ENCODE data around the gene TLE5.
"Not testable (repeated sequence)": the region's sequence is repeated elsewhere in the genome, so short reads cannot be mapped to it uniquely, and the experiment has no call there.

TLE5 gene

GRCh38 chr19:3096267-3096901, 34.1 kb upstream of the TLE5 start:
- DNase-seq: no peak

- peak; percentile 14 to 67 (median 51) for DNase-seq
These were observed 33.3 kb upstream of the TLE5 start for GRCh38 chr19:3095441-3096191.

DNA sequence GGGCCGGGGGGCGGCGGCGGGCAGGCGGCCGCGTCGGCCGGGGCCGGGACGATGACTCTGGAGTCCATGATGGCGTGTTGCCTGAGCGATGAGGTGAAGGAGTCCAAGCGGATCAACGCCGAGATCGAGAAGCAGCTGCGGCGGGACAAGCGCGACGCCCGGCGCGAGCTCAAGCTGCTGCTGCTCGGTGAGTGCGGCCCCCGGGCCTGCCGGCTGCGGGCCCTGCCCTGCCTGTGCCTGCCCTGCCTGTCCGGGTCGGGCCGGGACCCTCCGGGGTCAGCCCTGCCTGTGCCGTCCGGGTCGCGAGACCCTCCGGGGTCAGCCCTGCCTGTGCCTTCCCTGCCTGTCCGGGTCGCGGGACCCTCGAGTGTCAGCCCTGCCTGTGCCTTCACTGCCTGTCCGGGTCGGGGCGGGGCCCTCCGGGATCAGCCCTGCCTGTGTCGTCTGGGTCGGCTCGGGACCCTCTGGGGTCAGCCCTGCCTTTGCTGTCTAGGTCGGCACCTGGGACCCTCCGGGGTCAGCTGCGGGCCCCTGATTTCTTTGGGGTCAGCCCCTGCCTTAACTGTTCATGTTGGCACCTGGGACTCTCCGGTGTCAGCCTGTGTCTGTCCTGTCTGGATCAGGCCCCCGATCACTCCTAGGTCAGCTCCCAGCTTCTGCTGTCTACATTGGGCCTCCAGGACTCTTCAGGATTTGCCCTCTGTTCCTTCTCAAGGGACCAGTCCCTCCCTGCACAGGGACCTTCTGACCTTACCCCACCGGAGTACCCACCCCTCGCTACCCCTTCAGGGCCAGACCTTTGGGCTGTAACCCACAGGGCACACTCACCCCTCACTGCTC, 32.5 kb upstream of the TLE5 start:
- peak in 1 of 5 experiments; percentile 56 for DNase-seq

GRCh38 chr19:3089299-3089855, 27.1 kb upstream of the TLE5 start:
- not testable (repeated sequence) for DNase-seq

DNA sequence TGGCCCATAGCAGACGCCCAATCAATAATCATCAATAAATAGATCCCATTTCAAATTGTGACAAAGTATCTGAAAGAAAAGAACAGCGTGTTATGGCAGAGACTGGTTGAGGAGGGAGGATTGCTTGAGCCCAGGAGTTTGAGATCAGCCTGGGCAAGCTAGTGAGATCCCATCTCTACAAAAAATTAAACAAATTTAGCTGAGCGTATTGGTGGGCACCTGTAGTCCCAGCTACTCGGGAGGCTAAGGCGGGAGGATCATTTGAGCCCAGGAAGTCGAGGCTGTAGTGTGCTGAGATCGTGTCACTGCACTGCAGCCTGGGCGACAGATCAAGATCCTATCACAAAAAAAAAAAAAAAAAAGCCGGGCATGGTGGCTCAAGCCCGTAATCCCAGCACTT, 25.5 kb upstream of the TLE5 start:
- DNase-seq: no peak

DNA sequence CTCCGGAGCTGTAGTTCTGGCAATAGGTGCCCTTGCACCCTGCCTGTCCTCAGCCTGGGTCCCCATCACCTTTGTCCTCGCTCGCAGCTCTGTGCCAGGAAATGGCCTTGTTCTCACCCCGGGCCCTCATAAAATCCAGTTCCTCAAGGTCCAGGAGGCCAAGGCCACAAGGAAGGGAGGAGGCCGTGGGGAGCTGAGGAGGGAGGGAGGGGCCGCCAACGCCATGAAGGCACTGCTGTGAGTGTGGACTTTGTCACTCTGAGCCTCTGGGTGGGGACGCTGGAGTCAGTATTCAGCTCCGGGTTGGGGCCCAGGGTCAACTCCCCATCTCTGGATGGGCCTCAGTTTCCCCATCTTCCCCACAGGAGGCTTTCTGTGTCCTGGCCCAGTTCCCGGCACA, 22.6 kb upstream of the TLE5 start:
- DNase-seq: no peak

DNA sequence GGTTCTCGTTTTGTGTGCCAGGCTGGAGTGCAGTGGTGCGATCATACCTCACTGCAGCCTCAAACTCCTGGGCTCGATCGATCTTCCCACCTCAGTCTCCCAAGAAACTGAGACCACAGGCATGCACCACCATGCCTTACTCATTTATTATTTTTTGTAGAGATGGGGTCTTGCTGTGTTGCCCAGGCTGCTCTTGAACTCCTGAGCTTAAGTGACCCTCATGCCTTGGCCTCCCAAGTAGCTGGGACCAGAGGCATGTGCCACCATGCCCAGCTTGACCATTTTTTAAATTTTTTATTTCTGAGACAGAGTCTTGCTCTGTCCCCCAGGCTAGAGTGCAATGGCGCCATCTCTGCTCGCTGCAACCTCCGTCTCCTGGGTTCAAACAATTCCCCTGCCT, 21.7 kb upstream of the TLE5 start:
- no peak for DNase-seq

- no peak for DNase-seq
These were observed 20.0 kb upstream of the TLE5 start for GRCh38 chr19:3082331-3082730.

DNA sequence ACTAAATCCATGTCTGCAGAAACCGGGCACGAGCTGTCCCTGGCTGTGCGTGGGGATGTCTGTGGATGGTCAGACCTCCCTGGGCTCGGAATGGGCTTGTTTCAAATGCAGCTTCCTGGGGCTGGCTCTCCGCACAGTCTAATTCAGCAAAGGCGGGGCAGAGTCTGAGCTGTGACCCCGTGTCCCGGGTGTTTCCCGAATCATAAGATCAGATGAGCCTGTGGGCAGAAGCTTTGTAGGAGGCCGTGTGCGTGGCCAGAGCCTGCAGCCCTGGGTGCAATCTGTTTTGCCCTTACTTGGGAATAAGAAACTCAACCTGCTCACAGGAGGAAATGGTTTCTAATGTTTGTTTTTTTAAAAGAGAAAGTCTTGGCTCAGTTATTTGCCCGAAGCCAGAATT, 18.0 kb upstream of the TLE5 start:
- DNase-seq: no peak

GRCh38 chr19:3079578-3079977, 17.3 kb upstream of the TLE5 start:
- no peak for DNase-seq

GRCh38 chr19:3075605-3076431, 13.5 kb upstream of the TLE5 start:
- DNase-seq: peak; percentile 48 to 72 (median 66)

- DNase-seq: no peak
These were observed 11.8 kb upstream of the TLE5 start for GRCh38 chr19:3073931-3074595.

GRCh38 chr19:3073159-3073563, 10.9 kb upstream of the TLE5 start:
- no peak for DNase-seq

DNA sequence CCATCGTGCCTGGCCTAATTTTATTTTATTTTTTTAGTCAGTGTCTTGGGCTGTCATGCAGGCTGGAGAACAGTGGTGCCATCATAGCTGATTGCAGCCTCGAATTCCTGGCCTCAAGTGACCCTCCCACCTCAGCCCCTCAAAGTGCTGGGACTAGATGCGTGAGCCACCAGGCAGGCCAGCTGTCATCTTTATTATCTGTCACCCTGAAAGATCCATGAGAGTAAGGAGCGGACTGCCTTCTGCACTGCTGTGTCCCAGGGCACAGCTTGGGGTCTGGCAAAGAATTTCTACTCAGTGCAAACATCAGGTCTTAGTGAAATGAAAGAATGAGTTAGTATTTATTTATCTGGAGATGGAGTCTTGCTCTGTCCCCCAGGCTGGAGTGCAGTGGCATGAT, 9.5 kb upstream of the TLE5 start:
- no peak for DNase-seq

- no peak for DNase-seq
These were observed 5.8 kb upstream of the TLE5 start for GRCh38 chr19:3068071-3068470.

- DNase-seq: no peak
These were observed 5.3 kb upstream of the TLE5 start for GRCh38 chr19:3067563-3067962.

- DNase-seq: no peak
These were observed 4.3 kb upstream of the TLE5 start for GRCh38 chr19:3066482-3067049.

DNA sequence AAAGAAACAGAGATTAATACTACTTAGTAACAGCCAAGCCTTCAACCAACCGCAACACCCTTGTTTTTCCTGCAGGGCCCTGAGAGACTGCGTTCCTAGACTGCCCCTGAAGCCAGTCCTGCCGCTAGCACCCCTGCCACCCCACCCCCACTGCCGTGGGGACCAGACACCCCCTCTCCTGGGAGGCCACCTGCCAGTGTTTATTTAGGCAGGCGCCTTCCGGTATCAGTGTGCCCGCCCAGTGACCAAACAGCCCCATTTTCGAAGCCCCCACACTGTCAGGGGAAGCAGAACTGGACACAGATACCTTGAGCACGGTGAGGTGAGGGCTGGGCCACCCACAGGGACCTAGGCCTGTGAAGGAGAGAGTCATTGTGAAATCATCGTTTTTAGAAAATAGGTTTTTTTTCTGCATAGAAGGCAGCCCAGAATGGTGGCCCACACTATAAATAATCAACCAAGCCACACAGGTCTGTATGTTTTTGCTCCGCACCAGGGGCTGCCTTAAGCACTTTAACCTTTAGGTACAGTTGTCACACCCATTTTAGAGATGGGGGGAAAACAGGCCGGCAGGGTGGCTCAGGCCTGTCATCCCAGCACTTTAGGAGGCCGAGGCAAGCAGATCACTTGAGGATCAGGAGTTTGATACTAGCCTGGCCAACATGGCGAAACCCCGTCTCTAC, 3.5 kb upstream of the TLE5 start:
- no peak for DNase-seq

GRCh38 chr19:3064011-3064330, 1.7 kb upstream of the TLE5 start:
- DNase-seq: no peak

- peak; percentile 35 to 87 (median 68) for DNase-seq
These were observed 823 bp downstream of the TLE5 start for GRCh38 chr19:3061182-3062161.
